ENCODE results near the gene RAPGEF6. TPM values are rescaled to one million over a fixed set of nuclear protein-coding genes. Genes with fewer than 3 reads are reported as not detected.

Gene RAPGEF6
- total and polyA plus RNA-seq, 2 experiments from 2014 or later = 9.5 to 20.3 TPM

DNA sequence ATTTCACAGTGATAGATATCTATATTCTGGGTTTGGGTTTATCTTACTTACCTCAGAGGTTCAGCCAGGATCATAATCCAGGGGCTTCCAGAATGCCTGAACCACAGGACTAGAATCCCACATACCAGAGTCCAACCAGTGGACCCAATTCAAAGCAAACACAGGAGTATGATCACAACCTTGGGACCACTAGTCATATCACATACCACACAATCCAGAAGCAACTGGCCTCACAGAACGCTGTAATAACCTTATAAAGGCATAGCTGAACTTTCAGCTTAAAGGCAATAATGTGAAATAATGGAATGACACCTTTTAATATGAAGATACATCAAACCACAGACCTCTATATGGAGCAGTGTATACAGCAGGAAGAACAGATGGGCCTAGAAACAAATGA, 25.3 kb downstream of the RAPGEF6 start:
- Mint-ChIP-seq H3K36me3 (ENCODE audit: low read depth) (no peaks in the 10 kb centered on the region; the same call in 2 of the 3 replicates), H3K4me1 (peaks cover 33% of the 10 kb centered on the region), H3K27ac (peak overlapping the region; percentile 65; the same call in 1 of the 2 replicates), H3K4me3 (no peak overlapping the region), H3K27me3 (ENCODE audit: insufficient read depth, low read depth, poor library complexity) (no peaks in the 10 kb centered on the region), H3K9me3 (no peaks in the 10 kb centered on the region)
- peaks cover 100% of the 10 kb centered on the region for H3K79me2 ChIP-seq (replicated peaks; ENCODE audit: insufficient read depth)
- H3K4me3 ChIP-seq = no peak overlapping the region
- no peaks in the 10 kb centered on the region for H3K36me3 ChIP-seq (ENCODE audit: insufficient read depth)
- H3F3A ChIP-seq (replicated peaks; ENCODE audit: low read depth) = no peaks in the 10 kb centered on the region
- H4K20me1 ChIP-seq (replicated peaks; ENCODE audit: insufficient read depth) = peaks cover 19% of the 10 kb centered on the region; the same call in 1 of the 2 replicates
- ATAC-seq (no peak), DNase-seq (ENCODE audit: low spot score) (no peak)
- no peaks in the 10 kb centered on the region for H3K27me3 ChIP-seq (ENCODE audit: insufficient read depth)
- H3K4me2 ChIP-seq = no peak overlapping the region
- no peak overlapping the region for H2AFZ ChIP-seq
- no peaks in the 10 kb centered on the region for H3K9me2 ChIP-seq (ENCODE audit: insufficient read depth)
- TF ChIP-seq, protein P1, sequence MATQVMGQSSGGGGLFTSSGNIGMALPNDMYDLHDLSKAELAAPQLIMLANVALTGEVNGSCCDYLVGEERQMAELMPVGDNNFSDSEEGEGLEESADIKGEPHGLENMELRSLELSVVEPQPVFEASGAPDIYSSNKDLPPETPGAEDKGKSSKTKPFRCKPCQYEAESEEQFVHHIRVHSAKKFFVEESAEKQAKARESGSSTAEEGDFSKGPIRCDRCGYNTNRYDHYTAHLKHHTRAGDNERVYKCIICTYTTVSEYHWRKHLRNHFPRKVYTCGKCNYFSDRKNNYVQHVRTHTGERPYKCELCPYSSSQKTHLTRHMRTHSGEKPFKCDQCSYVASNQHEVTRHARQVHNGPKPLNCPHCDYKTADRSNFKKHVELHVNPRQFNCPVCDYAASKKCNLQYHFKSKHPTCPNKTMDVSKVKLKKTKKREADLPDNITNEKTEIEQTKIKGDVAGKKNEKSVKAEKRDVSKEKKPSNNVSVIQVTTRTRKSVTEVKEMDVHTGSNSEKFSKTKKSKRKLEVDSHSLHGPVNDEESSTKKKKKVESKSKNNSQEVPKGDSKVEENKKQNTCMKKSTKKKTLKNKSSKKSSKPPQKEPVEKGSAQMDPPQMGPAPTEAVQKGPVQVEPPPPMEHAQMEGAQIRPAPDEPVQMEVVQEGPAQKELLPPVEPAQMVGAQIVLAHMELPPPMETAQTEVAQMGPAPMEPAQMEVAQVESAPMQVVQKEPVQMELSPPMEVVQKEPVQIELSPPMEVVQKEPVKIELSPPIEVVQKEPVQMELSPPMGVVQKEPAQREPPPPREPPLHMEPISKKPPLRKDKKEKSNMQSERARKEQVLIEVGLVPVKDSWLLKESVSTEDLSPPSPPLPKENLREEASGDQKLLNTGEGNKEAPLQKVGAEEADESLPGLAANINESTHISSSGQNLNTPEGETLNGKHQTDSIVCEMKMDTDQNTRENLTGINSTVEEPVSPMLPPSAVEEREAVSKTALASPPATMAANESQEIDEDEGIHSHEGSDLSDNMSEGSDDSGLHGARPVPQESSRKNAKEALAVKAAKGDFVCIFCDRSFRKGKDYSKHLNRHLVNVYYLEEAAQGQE (IDR thresholded peaks at IDR 0.05; ENCODE audit: unreplicated experiment) = no peak
- TF ChIP-seq, protein P2, sequence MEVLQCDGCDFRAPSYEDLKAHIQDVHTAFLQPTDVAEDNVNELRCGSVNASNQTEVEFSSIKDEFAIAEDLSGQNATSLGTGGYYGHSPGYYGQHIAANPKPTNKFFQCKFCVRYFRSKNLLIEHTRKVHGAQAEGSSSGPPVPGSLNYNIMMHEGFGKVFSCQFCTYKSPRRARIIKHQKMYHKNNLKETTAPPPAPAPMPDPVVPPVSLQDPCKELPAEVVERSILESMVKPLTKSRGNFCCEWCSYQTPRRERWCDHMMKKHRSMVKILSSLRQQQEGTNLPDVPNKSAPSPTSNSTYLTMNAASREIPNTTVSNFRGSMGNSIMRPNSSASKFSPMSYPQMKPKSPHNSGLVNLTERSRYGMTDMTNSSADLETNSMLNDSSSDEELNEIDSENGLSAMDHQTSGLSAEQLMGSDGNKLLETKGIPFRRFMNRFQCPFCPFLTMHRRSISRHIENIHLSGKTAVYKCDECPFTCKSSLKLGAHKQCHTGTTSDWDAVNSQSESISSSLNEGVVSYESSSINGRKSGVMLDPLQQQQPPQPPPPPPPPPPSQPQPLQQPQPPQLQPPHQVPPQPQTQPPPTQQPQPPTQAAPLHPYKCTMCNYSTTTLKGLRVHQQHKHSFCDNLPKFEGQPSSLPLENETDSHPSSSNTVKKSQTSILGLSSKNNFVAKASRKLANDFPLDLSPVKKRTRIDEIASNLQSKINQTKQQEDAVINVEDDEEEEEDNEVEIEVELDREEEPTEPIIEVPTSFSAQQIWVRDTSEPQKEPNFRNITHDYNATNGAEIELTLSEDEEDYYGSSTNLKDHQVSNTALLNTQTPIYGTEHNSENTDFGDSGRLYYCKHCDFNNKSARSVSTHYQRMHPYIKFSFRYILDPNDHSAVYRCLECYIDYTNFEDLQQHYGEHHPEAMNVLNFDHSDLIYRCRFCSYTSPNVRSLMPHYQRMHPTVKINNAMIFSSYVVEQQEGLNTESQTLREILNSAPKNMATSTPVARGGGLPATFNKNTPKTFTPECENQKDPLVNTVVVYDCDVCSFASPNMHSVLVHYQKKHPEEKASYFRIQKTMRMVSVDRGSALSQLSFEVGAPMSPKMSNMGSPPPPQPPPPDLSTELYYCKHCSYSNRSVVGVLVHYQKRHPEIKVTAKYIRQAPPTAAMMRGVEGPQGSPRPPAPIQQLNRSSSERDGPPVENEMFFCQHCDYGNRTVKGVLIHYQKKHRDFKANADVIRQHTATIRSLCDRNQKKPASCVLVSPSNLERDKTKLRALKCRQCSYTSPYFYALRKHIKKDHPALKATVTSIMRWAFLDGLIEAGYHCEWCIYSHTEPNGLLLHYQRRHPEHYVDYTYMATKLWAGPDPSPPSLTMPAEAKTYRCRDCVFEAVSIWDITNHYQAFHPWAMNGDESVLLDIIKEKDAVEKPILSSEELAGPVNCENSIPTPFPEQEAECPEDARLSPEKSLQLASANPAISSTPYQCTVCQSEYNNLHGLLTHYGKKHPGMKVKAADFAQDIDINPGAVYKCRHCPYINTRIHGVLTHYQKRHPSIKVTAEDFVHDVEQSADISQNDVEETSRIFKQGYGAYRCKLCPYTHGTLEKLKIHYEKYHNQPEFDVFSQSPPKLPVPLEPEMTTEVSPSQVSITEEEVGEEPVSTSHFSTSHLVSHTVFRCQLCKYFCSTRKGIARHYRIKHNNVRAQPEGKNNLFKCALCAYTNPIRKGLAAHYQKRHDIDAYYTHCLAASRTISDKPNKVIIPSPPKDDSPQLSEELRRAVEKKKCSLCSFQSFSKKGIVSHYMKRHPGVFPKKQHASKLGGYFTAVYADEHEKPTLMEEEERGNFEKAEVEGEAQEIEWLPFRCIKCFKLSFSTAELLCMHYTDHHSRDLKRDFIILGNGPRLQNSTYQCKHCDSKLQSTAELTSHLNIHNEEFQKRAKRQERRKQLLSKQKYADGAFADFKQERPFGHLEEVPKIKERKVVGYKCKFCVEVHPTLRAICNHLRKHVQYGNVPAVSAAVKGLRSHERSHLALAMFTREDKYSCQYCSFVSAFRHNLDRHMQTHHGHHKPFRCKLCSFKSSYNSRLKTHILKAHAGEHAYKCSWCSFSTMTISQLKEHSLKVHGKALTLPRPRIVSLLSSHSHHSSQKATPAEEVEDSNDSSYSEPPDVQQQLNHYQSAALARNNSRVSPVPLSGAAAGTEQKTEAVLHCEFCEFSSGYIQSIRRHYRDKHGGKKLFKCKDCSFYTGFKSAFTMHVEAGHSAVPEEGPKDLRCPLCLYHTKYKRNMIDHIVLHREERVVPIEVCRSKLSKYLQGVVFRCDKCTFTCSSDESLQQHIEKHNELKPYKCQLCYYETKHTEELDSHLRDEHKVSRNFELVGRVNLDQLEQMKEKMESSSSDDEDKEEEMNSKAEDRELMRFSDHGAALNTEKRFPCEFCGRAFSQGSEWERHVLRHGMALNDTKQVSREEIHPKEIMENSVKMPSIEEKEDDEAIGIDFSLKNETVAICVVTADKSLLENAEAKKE (CRISPR knock-in tag; IDR thresholded peaks at IDR 0.05) = no peak
- TF ChIP-seq, protein P3, sequence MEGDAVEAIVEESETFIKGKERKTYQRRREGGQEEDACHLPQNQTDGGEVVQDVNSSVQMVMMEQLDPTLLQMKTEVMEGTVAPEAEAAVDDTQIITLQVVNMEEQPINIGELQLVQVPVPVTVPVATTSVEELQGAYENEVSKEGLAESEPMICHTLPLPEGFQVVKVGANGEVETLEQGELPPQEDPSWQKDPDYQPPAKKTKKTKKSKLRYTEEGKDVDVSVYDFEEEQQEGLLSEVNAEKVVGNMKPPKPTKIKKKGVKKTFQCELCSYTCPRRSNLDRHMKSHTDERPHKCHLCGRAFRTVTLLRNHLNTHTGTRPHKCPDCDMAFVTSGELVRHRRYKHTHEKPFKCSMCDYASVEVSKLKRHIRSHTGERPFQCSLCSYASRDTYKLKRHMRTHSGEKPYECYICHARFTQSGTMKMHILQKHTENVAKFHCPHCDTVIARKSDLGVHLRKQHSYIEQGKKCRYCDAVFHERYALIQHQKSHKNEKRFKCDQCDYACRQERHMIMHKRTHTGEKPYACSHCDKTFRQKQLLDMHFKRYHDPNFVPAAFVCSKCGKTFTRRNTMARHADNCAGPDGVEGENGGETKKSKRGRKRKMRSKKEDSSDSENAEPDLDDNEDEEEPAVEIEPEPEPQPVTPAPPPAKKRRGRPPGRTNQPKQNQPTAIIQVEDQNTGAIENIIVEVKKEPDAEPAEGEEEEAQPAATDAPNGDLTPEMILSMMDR (conservative IDR thresholded peaks at IDR 0.05; ENCODE audit: low read depth in 2 of 2) = no peak
- TF ChIP-seq POLR2AphosphoS5 (IDR thresholded peaks at IDR 0.05; ENCODE audit: low read depth) (no peak), STAT1 (IDR thresholded peaks at IDR 0.05; ENCODE audit: unreplicated experiment) (no peak), CREB1 (CRISPR knock-in tag; IDR thresholded peaks at IDR 0.05; ENCODE audit: low read depth) (no peak), ZNF114 (CRISPR knock-in tag; IDR thresholded peaks at IDR 0.05) (no peak), EZH2phosphoT487 (IDR thresholded peaks at IDR 0.05; ENCODE audit: unreplicated experiment) (no peak), ZNF331 (CRISPR knock-in tag; IDR thresholded peaks at IDR 0.05; ENCODE audit: low read depth) (no peak)
- TF ChIP-seq, protein P4, sequence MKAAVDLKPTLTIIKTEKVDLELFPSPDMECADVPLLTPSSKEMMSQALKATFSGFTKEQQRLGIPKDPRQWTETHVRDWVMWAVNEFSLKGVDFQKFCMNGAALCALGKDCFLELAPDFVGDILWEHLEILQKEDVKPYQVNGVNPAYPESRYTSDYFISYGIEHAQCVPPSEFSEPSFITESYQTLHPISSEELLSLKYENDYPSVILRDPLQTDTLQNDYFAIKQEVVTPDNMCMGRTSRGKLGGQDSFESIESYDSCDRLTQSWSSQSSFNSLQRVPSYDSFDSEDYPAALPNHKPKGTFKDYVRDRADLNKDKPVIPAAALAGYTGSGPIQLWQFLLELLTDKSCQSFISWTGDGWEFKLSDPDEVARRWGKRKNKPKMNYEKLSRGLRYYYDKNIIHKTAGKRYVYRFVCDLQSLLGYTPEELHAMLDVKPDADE (IDR thresholded peaks at IDR 0.05) = no peak
- H3K27ac ChIP-seq (ENCODE audit: low read depth) = no peak overlapping the region
- H3K4me1 ChIP-seq (ENCODE audit: insufficient read depth) = peaks cover 20% of the 10 kb centered on the region; the same call in 1 of the 2 replicates

Measured in GM23338 (cell line).